ENCODE data around the gene KLHL40.

- TF ChIP-seq POLR2A (IDR thresholded peaks at IDR 0.05; ENCODE audit: extremely low read depth, insufficient read length), result no peak
- no peak for TF ChIP-seq CTCF (IDR thresholded peaks at IDR 0.05; ENCODE audit: low read depth, low read length)
Observed at GRCh38 chr3:42649006-42649405, 36.3 kb upstream of the KLHL40 start.

Data from NB4 (cell line).